GM18873 (cell line): Measurements from ENCODE around the gene TADA2B.

Source experiments
- ATAC-seq: cut with Tn5 transposase; IDR thresholded peaks from one replicate; pipeline ENCODE4 v1.9.1; 2021; ENCODE audit warnings: mild to moderate bottlenecking, moderate library complexity, moderate number of reproducible peaks; ENCODE audit not compliant: unreplicated experiment, low FRiP score

Gene TADA2B

DNA sequence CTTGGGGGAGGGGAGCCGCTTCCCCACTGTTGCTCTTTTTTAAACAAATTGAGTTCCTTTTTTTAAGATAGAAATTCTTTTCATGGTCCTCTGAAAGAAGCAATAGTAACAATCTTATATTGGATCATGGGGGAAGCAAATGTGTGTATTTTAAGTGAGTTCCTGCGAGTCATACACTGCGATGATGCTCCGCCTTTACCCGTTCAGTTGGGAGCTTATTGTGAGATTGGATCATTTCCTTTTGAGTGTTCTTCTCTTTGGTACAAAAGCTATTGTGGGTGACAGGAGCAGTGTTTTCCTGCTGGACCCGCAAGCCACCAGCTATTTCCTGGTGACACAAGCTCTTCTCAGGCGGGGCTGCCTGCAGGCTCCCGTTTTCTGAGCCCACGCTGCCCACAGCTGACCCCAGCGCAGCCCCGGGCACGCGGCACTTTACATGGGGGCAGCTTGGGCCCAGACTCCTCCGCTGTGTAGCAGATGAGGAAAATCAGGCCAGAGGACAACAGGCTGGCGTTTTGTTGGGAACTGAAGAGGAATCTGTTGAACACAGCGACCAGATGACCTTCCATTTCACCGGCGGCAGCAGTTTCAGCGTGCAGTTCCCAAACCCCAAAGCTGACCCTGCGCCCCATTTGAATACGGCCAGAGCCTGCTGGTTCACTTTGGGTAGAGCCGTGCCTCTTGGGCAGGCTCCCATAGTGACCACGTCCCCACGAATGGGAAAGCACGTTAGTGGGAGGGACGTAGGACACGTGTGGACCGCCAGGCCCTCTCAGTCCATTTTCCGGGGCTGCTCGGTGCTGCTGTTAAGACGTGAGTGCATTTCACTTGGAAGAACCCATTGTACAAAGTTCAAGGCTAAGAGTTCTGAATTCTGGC is 12.2 kb downstream of the TADA2B start:
- no peak for ATAC-seq

DNA sequence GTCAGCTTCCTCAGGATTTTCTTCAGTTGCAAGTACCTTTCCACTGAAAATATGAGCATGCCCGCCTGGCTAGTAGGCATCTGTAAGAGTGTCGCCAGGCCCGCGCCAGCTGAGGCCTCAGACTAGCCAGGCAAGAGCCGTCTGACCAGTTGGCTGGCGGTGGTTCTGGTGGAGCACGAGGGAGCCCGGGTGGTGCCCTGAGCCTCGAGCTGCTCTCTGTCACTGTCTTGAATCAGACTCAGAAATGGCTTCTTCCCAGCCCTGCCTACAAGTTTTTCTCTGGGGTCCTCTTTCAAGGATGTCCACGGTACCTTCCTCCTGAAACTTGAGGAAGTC is 12.8 kb downstream of the TADA2B start:
- ATAC-seq, result no peak

DNA sequence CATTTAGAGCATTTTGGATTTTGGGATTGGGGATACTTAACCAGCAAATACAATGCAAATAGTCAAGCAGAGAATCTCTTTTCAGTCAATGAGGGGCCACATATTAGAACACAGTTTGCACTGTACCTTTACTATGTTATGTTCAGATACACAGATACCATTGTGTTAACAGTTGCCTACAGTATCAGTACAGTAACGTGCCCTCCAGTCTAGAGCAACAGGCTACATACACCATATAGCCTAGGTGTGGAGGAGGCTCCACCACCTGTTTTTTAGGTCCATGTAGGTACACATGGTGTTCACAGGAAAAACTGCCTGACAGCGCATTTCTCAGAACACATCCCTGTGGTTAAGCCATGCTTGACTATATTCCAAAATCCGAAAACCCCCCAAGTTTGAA is 15.6 kb downstream of the TADA2B start:
- ATAC-seq, result no peak

- no peak for ATAC-seq
These were observed 16.5 kb downstream of the TADA2B start for GRCh38 chr4:7059662-7060061.

GRCh38 chr4:7060346-7061150 is 17.4 kb downstream of the TADA2B start:
- ATAC-seq, result no peak

DNA sequence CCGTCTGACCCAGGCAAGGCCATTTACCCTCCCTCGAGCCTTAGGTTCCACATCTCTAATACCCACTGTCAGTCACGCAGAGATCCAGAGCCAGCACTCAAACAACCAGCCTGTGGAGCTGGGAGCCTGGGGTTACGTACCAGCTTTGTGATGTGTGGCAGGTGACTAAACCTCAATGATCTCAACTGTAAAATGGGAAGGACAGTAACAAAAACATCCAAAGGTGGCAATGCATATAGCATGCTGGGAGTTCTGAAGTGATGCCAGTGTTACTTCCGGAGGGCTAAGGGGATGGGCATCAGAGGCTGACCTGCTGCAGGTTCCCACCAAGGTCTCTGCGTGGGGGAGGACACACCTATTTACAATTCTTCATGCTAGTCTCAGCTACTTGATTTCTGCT is 18.6 kb downstream of the TADA2B start:
- ATAC-seq, result no peak

GRCh38 chr4:7062816-7063215 is 19.6 kb downstream of the TADA2B start:
- ATAC-seq, result no peak

DNA sequence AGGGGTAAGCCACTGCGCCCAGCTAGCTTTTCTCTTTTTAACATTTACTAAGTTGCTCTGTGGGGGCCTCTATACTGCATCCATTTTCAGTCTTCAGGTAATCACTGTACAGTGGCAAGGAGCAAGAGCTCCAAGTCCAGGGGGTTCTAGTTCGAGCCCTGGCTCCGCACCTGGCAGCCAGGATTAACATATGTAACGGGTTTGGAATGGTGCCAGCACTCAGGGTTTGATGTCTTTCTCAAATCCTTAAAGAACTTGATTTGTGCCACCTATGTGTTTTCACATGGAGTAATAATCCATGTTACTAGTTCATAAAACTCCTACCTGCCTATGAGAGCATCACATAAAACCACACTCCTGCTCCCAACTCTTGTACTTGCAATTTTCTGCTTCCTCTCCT is 20.2 kb downstream of the TADA2B start:
- ATAC-seq, result no peak

GRCh38 chr4:7066006-7066405 is 22.8 kb downstream of the TADA2B start:
- ATAC-seq, result no peak

GRCh38 chr4:7066493-7066892 is 23.3 kb downstream of the TADA2B start:
- ATAC-seq, result no peak

- ATAC-seq, result no peak
These were observed 23.9 kb downstream of the TADA2B start for GRCh38 chr4:7067126-7067451.

- peak; percentile 92 for ATAC-seq
These were observed 24.5 kb downstream of the TADA2B start, which contains the start of gene GRPEL1 for GRCh38 chr4:7067452-7068278. GRPEL1 (minus strand) TSS chr4:7068064; CDS start chr4:7068032, 32 bp downstream.

DNA sequence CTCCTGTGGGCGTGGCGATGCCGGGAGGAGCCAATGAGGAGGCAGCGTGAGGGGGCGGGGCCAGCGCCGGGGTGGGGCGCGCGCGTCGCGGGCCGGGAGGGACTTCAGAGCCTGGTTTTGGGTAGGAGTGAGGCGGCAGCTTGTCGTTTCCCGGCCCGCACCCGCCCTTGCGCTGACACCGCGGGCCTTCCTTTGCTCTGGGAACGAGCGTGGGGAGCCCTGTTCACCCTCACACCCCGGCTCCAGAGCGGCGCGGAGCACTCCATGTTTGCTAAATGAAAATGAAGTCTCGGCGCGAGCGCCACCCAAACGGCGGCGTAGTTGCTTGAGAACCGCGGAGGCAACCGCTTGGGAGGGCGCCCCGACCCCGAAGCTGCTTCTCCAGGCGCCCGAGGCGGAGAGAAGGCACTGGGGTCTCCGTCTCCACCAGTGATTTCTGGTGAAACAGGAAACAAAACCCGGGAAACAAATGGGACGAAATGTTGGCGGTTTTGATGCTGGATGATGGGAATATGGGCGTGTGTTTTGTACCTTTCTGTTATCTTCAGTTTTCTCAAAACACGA is 25.2 kb downstream of the TADA2B start:
- ATAC-seq, result no peak

DNA sequence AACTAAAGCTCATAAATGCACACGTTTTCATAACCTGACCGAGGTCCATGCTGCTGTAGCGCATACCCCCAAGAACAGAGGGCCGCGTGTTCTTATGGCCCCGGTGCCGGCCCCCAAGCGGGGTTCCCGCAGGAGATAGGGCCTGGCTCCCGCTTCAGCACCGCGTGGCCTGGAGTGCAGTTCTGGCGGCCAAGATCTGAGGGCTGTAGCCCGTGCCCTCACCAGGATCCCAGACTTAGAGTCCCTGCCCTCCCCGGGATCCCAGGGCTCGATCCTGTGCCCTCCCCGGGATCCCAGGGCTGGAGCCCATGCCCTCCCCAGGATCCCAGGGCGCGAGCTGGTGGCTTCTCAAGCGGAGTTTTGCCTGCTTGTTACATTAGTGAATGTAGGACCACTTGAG is 25.7 kb downstream of the TADA2B start:
- ATAC-seq, result no peak

- ATAC-seq, result peak; percentile 41
These were observed 27.7 kb downstream of the TADA2B start for GRCh38 chr4:7070729-7071511.

DNA sequence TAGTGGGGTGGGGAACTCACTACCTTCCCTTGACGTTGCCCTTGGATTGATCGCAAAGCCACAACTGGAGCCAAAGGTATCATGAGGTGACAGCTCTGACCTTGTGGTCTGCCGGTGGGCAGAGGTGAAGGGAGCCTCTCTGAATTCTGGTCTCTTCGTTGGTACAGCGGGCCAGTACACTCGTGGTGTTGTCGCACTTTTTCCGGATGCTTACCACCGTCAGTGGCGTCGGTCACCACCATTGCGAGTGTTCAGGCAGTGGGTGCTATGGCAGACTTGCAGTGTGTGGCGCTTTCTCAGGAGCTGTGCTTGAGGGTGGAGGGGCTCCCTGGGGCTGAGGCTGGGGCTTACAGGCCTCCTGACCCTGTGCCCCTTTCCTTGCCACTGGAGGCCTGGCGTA is 29.9 kb downstream of the TADA2B start:
- ATAC-seq, result no peak

DNA sequence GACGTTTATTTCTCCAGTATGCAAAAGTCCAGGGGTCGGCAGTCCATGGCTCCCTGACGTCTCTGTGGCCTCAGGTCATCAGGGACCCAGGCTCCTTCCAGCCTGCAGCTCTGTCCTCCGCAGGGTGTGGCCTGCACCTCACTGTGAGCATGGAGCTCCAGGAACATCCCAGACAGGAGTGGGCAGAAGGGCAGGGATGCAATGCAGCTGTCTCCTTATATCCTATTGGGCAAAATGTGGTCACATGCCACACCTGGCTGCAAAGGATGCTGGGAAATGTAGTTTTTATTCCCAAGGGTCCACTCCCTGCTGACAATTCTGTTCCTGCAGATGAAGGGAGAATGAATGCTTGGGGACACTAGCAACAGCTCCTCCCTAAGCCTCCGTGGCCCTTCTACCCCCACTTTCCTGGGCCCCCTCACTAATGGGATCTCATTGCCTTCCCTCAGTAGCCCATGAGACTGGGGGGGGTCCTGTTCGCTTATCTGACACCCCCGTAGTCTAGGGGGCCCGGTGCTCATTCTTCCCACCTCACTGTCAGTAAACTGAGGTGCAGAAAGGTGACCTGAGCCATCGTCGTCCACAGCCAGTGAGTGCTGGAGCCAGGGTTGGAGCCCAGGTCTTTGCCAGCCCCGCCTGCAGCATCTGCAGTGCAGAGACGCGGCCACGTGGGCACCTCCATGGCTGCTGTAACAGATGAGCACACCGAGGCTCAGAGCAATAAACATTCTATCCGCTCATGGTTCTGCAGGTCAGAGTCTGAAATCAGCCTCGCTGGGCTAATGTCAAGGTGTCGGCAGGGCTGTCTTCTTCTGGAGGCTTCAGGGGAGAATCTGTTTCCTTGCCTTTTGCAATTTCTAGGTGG is 30.6 kb downstream of the TADA2B start:
- ATAC-seq, result no peak

GRCh38 chr4:7074426-7074825 is 31.3 kb downstream of the TADA2B start:
- ATAC-seq, result no peak
